ENCODE results near the gene HTR3C.

DNA sequence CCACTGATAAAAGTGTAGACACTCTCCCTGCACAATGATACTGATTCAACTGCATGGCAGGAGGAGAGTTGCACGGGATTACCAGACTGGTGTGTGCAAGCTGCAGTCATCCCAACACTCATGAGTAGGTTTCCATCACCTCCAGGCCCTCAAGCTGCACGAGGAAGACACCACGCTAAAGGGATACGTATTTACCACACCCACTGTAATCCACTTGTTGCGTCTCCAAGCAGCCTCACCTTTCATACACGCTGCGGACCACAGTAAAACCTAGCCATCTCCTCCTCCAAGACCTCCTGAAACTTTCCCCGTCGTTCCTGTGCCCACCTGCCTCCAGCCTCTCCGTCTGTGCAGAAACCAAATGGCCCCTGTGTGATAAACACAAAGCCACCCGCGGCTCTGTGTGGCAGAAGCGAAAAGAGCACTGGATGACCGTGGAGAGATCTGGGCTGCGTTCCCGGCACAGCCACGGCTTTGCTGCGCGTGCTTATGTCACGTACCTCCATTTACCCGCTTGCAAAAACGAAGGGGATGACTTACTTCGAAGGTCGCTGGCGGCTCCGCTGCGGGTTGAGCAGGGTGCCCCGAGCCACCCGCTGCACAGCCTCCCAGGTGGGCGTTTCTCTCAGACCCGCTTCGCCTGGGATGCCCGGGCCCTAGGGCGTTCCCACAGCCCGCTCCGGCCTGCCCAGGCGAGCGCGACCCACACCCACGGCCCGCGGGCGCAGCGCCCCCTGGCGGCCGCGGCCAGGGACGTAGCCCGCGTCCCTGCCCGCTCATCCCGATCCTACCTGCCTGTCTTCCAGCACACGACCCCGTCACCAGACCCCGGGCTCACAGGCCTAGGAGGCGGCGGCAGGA lies 35.8 kb upstream of the HTR3C start:
- TF ChIP-seq, protein P1, sequence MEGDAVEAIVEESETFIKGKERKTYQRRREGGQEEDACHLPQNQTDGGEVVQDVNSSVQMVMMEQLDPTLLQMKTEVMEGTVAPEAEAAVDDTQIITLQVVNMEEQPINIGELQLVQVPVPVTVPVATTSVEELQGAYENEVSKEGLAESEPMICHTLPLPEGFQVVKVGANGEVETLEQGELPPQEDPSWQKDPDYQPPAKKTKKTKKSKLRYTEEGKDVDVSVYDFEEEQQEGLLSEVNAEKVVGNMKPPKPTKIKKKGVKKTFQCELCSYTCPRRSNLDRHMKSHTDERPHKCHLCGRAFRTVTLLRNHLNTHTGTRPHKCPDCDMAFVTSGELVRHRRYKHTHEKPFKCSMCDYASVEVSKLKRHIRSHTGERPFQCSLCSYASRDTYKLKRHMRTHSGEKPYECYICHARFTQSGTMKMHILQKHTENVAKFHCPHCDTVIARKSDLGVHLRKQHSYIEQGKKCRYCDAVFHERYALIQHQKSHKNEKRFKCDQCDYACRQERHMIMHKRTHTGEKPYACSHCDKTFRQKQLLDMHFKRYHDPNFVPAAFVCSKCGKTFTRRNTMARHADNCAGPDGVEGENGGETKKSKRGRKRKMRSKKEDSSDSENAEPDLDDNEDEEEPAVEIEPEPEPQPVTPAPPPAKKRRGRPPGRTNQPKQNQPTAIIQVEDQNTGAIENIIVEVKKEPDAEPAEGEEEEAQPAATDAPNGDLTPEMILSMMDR (IDR thresholded peaks at IDR 0.05) = peak; percentile 96 to 99 (median 98)
- TF ChIP-seq EP300 (IDR thresholded peaks at IDR 0.05) = no peak
- no peak for TF ChIP-seq POLR2A (IDR thresholded peaks at IDR 0.05)

Measured in tibial nerve (tissue), 4 donors.